WTC11 (cell line): Measurements from ENCODE around the gene PIAS2. TPM values are rescaled to one million over a fixed set of nuclear protein-coding genes. Genes with fewer than 3 reads are reported as not detected.

Source experiments
- ATAC-seq: fragments of 200-7000 bp; cut with Tn5 transposase; 2 replicates; pipeline ENCODE4 v1.10.0; 2021; ENCODE audit warnings: mild to moderate bottlenecking, moderate library complexity
- CTCF ChIA-PET: fragments of 300-600 bp; sonication (Branson Sonifier 250); formaldehyde crosslinking; loops from one replicate; lab custom pipeline; 2021; ENCODE audit warnings: antibody characterized with exemption; lab: Charles Lee
- POLR2A ChIA-PET: fragments of 350-600 bp; sonication (Branson Sonifier 250); formaldehyde crosslinking; loops from one replicate; lab custom pipeline; 2021; ENCODE audit warnings: antibody characterized with exemption; lab: Charles Lee
- DNase-seq: peaks from one replicate; pipeline ENCODE4 v3.0.0; 2021; ENCODE audit warnings: low spot score
- H3K27ac Mint-ChIP-seq: 2 replicates; pipeline ENCODE4 v1.8.0; 2021; ENCODE audit warnings: mixed read lengths
- H3K27me3 Mint-ChIP-seq: 2 replicates; pipeline ENCODE4 v1.8.0; 2021; ENCODE audit warnings: low read depth, mild to moderate bottlenecking, moderate library complexity, mixed read lengths
- H3K36me3 Mint-ChIP-seq: 2 replicates; pipeline ENCODE4 v1.8.0; 2021; ENCODE audit warnings: mixed read lengths
- H3K4me1 Mint-ChIP-seq: 2 replicates; pipeline ENCODE4 v1.8.0; 2022; ENCODE audit warnings: mixed read lengths
- H3K4me3 Mint-ChIP-seq: 2 replicates; pipeline ENCODE4 v1.8.0; 2021; ENCODE audit warnings: mild to moderate bottlenecking, moderate library complexity, mixed read lengths
- H3K9me3 Mint-ChIP-seq: 2 replicates; pipeline ENCODE4 v1.8.0; 2021; ENCODE audit warnings: mixed read lengths
- AR ChIP-seq: fragments of 250-450 bp; sonication (Bioruptor Pico); IDR thresholded peaks from 2 replicates; pipeline ENCODE4 v1.9.0; 2021; ENCODE audit warnings: mild to moderate bottlenecking
- ATF3 ChIP-seq: sonication (generic); formaldehyde crosslinking; conservative IDR thresholded peaks from 2 replicates; pipeline ENCODE4 v1.8.1; 2022; ENCODE audit warnings: mild to moderate bottlenecking, missing genetic modification reagents
- CREM ChIP-seq: sonication (generic); formaldehyde crosslinking; IDR thresholded peaks from 2 replicates; pipeline ENCODE4 v1.8.1; 2022; ENCODE audit warnings: mild to moderate bottlenecking, missing genetic modification reagents, moderate library complexity
- E2F4 ChIP-seq: sonication (generic); formaldehyde crosslinking; IDR thresholded peaks from 2 replicates; pipeline ENCODE4 v1.8.1; 2022; ENCODE audit warnings: low read depth, mild to moderate bottlenecking, moderate library complexity, missing genetic modification reagents, borderline replicate concordance
- GRHL2 ChIP-seq: fragments of 250-450 bp; sonication (Bioruptor Pico); IDR thresholded peaks from 2 replicates; pipeline ENCODE4 v1.8.0; 2022; ENCODE audit warnings: mild to moderate bottlenecking, moderate library complexity; ENCODE audit not compliant: insufficient replicate concordance, severe bottlenecking
- GTF2I ChIP-seq: fragments of 250-450 bp; sonication (Bioruptor Pico); conservative IDR thresholded peaks from 2 replicates; pipeline ENCODE4 v1.4.0; 2021; ENCODE audit warnings: mild to moderate bottlenecking
- NR1H2 ChIP-seq: sonication (generic); formaldehyde crosslinking; IDR thresholded peaks from 2 replicates; pipeline ENCODE4 v1.9.0; 2021; ENCODE audit warnings: mild to moderate bottlenecking, moderate library complexity, missing genetic modification reagents
- NR3C1 ChIP-seq: sonication (generic); formaldehyde crosslinking; conservative IDR thresholded peaks from 2 replicates; pipeline ENCODE4 v1.8.1; 2023; ENCODE audit warnings: low read depth, mild to moderate bottlenecking, missing genetic modification reagents
- PRRX2 ChIP-seq: fragments of 250-450 bp; sonication (Bioruptor Pico); IDR thresholded peaks from 2 replicates; pipeline ENCODE4 v1.8.0; 2021; ENCODE audit warnings: mild to moderate bottlenecking
- RORB ChIP-seq: fragments of 250-450 bp; sonication (Bioruptor Pico); IDR thresholded peaks from 2 replicates; pipeline ENCODE4 v1.9.0; 2021; ENCODE audit warnings: mild to moderate bottlenecking
- SMAD4 ChIP-seq: sonication (generic); formaldehyde crosslinking; IDR thresholded peaks from 2 replicates; pipeline ENCODE4 v1.8.0; 2022; ENCODE audit warnings: mild to moderate bottlenecking, missing genetic modification reagents
- TCF7 ChIP-seq: sonication (generic); formaldehyde crosslinking; IDR thresholded peaks from 2 replicates; pipeline ENCODE4 v1.8.0; 2022; ENCODE audit warnings: mild to moderate bottlenecking, low read depth, missing genetic modification reagents, moderate library complexity
- USF1 ChIP-seq: sonication (generic); formaldehyde crosslinking; IDR thresholded peaks from 2 replicates; pipeline ENCODE4 v1.8.0; 2022; ENCODE audit warnings: mild to moderate bottlenecking, missing genetic modification reagents
- USF2 ChIP-seq: sonication (generic); formaldehyde crosslinking; IDR thresholded peaks from 2 replicates; pipeline ENCODE4 v1.8.1; 2023; ENCODE audit warnings: mild to moderate bottlenecking, missing genetic modification reagents, moderate library complexity
- ZBTB43 ChIP-seq: sonication (generic); formaldehyde crosslinking; IDR thresholded peaks from 2 replicates; pipeline ENCODE4 v1.8.1; 2023; ENCODE audit warnings: mild to moderate bottlenecking, missing genetic modification reagents
- ZNF317 ChIP-seq: sonication (generic); formaldehyde crosslinking; IDR thresholded peaks from 2 replicates; pipeline ENCODE4 v1.8.1; 2023; ENCODE audit warnings: low read depth, mild to moderate bottlenecking, moderate library complexity, missing genetic modification reagents, borderline replicate concordance
- total RNA-seq: library from RNA; stranded (reverse); gene quantifications from 3 replicates; pipeline ENCODE4 v1.2.3, GENCODE V29; 2021

The PIAS2 gene
- total RNA-seq, 1 experiment from 2014 or later: 50.7 TPM

GRCh38 chr18:46767217-46767616, 150.1 kb downstream of the PIAS2 start:
- no peak overlapping the region for H3K27ac Mint-ChIP-seq
- peaks cover 5% of the 10 kb centered on the region for H3K27me3 Mint-ChIP-seq
- ATAC-seq (no peak), DNase-seq (no peak)
- H3K9me3 Mint-ChIP-seq: no peaks in the 10 kb centered on the region
- H3K4me3 Mint-ChIP-seq: no peak overlapping the region
- H3K36me3 Mint-ChIP-seq: no peaks in the 10 kb centered on the region
- H3K4me1 Mint-ChIP-seq: peaks cover 34% of the 10 kb centered on the region
- ChIA-PET POLR2A (no interaction called here), CTCF (no interaction called here)
- TF ChIP-seq USF2 (peak; percentile 81), USF1 (CRISPR knock-in tag) (peak; percentile 47; the same call in 1 of the 2 replicates), GTF2I (CRISPR knock-in tag) (no peak), NR1H2 (CRISPR knock-in tag) (no peak), ZBTB43 (CRISPR knock-in tag) (no peak), SMAD4 (CRISPR knock-in tag) (no peak)

GRCh38 chr18:46764586-46764985, 152.7 kb downstream of the PIAS2 start:
- ChIA-PET POLR2A (no interaction called here), CTCF (interaction anchor here (0.5 to 0.6 kb wide), 2 partner anchors 11 to 94 kb away, joined by 3 read pairs; no protein-coding TSS in a partner anchor)

GRCh38 chr18:46761059-46761769, 156.1 kb downstream of the PIAS2 start:
- no peak overlapping the region for H3K27ac Mint-ChIP-seq
- no peak for ATAC-seq
- H3K4me1 Mint-ChIP-seq: peaks cover 10% of the 10 kb centered on the region
- no peaks in the 10 kb centered on the region for H3K36me3 Mint-ChIP-seq
- POLR2A ChIA-PET: no interaction called here
- H3K9me3 Mint-ChIP-seq: no peaks in the 10 kb centered on the region
- CTCF ChIA-PET: interaction anchor here (1.1 kb wide), 1 partner anchor 103 kb away, joined by 7 read pairs; no protein-coding TSS in a partner anchor
- H3K27me3 Mint-ChIP-seq: peaks cover 47% of the 10 kb centered on the region
- no peak overlapping the region for H3K4me3 Mint-ChIP-seq
- DNase-seq: no peak
- TF ChIP-seq ZNF317: no peak
- no peak for TF ChIP-seq PRRX2 (CRISPR knock-in tag)
- TF ChIP-seq ATF3 (CRISPR knock-in tag): no peak
- no peak for TF ChIP-seq E2F4 (CRISPR knock-in tag)
- TF ChIP-seq GRHL2 (CRISPR knock-in tag): no peak
- TF ChIP-seq RORB (CRISPR knock-in tag): no peak
- TF ChIP-seq AR (CRISPR knock-in tag): no peak
- no peak for TF ChIP-seq NR3C1 (CRISPR knock-in tag)

More at GRCh38 chr18:46764586-46764985, 152.7 kb downstream of the PIAS2 start:
- H3K27ac Mint-ChIP-seq: no peak overlapping the region
- ATAC-seq: no peak
- no peaks in the 10 kb centered on the region for H3K9me3 Mint-ChIP-seq
- TF ChIP-seq RORB (CRISPR knock-in tag) (no peak), TCF7 (no peak), CREM (CRISPR knock-in tag) (no peak), AR (CRISPR knock-in tag) (no peak)
- peaks cover 20% of the 10 kb centered on the region for H3K4me1 Mint-ChIP-seq
- peaks cover 19% of the 10 kb centered on the region for H3K27me3 Mint-ChIP-seq
- H3K4me3 Mint-ChIP-seq: no peak overlapping the region
- no peak for DNase-seq
- H3K36me3 Mint-ChIP-seq: no peaks in the 10 kb centered on the region
